BLaER1 treated with 17β-estradiol and CSF1 and Interleukin-3, amounts not matched to agents 10 nM and 100 nM (cell line): ENCODE results near the gene PKP2.
"Not testable (repeated sequence)": the region's sequence is repeated elsewhere in the genome, so short reads cannot be mapped to it uniquely, and the experiment has no call there.

Source experiments
- H3K27ac ChIP-seq, 11 experiments: shearing (Covaris generic); formaldehyde crosslinking; 2 replicates each; pipeline ENCODE4 v1.8.1; 2022
- H3K27me3 ChIP-seq, 11 experiments: shearing (Covaris generic); formaldehyde crosslinking; 2 replicates each; pipeline ENCODE4 v1.8.1; 2022
- H3K36me3 ChIP-seq, 11 experiments: shearing (Covaris generic); formaldehyde crosslinking; 2 replicates each; pipeline ENCODE4 v1.8.1; 2022
- H3K4me1 ChIP-seq, 10 experiments: shearing (Covaris generic); formaldehyde crosslinking; 2 replicates each; pipeline ENCODE4 v1.8.1; 2022
- H3K4me2 ChIP-seq, 11 experiments: shearing (Covaris generic); formaldehyde crosslinking; 2 replicates each; pipeline ENCODE4 v1.8.1; 2022
- H3K4me3 ChIP-seq, 10 experiments: shearing (Covaris generic); formaldehyde crosslinking; 2 replicates each; pipeline ENCODE4 v1.8.1; 2022
- H3K9ac ChIP-seq, 11 experiments: shearing (Covaris generic); formaldehyde crosslinking; 2 replicates each; pipeline ENCODE4 v1.8.1; 2022
- H3K9me3 ChIP-seq, 11 experiments: shearing (Covaris generic); formaldehyde crosslinking; replicated peaks in 1 of 11; 2 replicates each; pipeline ENCODE4 v1.8.1; 2022
- H4K20me1 ChIP-seq, 11 experiments: shearing (Covaris generic); formaldehyde crosslinking; 2 replicates each; pipeline ENCODE4 v1.8.1; 2022
- Cebpa-rat ChIP-seq, 11 experiments: shearing (Covaris generic); IDR thresholded peaks; 2 replicates each; pipeline ENCODE4 v1.8.1; 2022

The PKP2 gene

DNA sequence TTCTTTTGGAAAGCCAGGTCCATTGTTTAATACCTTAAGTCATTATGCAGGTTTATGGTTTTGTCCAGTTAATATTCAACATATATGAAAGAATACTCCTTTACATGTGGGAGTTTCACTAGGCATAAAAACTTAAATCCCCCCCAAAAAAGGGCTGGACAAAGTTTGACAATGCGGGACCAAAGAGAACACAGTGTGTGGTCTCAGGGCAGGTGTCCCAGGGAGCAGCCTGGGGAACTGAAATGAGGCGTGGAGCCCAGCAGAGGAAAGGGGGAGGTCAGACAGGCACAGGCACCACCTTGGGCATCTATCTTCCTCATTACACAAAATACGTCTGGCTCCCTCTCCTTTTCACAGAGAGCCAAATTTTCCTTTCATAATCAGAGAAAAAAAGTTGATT, 22.5 kb downstream of the PKP2 start:
- TF ChIP-seq Cebpa-rat (IDR thresholded peaks at IDR 0.05) = no peak
- no peaks in the 10 kb centered on the region for H3K27me3 ChIP-seq
- H3K27ac ChIP-seq = no peak overlapping the region
- no peak overlapping the region for H3K4me2 ChIP-seq
- H3K9ac ChIP-seq = no peak overlapping the region
- H3K4me1 ChIP-seq = no peaks in the 10 kb centered on the region
- no peaks in the 10 kb centered on the region; a peak in 1 of 22 replicates for H4K20me1 ChIP-seq
- H3K9me3 ChIP-seq = no peaks in the 10 kb centered on the region
- no peaks in the 10 kb centered on the region for H3K36me3 ChIP-seq
- no peak overlapping the region for H3K4me3 ChIP-seq

DNA sequence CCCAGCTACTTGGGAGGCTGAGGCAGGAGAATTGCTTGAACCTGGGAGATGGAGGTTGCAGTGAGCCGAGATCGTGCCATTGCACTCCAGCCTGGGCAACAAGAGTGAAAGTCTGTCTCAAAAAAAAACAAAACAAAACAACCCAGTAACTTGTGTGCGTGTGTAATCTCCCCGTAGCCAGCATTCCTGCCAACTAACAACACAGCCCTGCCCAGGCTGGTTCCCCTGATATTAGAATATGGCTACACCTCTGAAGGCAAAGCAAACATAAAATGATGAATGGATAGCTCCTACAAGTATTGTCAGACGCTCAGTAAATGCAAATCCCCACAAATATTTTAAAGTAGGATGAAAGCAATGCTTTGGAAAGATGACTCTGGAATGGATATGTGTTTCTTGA, 24.2 kb downstream of the PKP2 start:
- not testable (repeated sequence) for H3K9ac ChIP-seq, H3K27ac ChIP-seq, H3K4me2 ChIP-seq, H3K4me1 ChIP-seq, H3K4me3 ChIP-seq, H3K27me3 ChIP-seq, H3K9me3 ChIP-seq, H3K36me3 ChIP-seq, H4K20me1 ChIP-seq

DNA sequence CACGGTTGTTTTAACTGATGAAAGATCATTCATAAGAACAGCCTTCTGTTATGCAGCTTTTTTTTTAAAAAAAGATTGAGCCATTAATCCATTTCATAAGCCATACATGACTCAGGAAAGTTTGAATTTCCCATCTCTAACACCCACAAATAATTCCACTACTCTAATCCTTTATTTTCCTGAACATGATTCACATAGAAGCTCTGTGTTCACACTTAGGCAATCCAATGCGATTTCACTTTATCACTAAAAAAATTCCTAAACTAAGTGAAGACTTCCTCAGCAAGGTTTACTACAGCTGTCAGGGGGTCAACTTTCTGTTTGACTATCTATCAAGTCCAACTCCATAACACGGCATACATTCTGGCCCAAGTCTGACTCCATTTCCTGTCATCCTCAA, 25.9 kb downstream of the PKP2 start:
- H4K20me1 ChIP-seq = no peaks in the 10 kb centered on the region
- H3K27me3 ChIP-seq = no peaks in the 10 kb centered on the region
- TF ChIP-seq Cebpa-rat (IDR thresholded peaks at IDR 0.05) = no peak
- no peaks in the 10 kb centered on the region for H3K9me3 ChIP-seq
- H3K27ac ChIP-seq = no peak overlapping the region
- no peaks in the 10 kb centered on the region for H3K36me3 ChIP-seq
- no peaks in the 10 kb centered on the region for H3K4me1 ChIP-seq
- H3K9ac ChIP-seq = no peak overlapping the region
- H3K4me3 ChIP-seq = no peak overlapping the region
- H3K4me2 ChIP-seq = no peak overlapping the region

DNA sequence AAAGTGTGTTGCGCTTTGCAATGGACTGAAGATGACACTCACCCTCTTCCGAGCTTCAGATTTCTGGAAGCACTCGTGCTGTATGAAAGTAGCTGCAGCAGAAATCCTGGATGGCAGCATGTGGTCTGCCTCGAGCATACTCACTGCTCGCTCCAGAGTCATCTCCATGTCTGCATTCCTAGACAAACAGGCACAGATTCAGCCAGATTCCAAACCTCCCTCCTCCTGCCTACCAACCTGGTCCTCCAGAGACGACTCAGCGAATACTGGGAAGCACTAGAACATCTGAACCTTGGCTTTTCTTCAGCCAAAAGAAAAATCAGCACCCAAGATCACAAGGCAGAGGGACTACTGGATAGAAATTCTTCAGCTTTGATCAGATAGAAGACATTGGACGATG, 27.7 kb downstream of the PKP2 start:
- no peak overlapping the region for H3K4me3 ChIP-seq
- H3K27ac ChIP-seq = no peak overlapping the region
- no peaks in the 10 kb centered on the region for H3K36me3 ChIP-seq
- no peaks in the 10 kb centered on the region for H3K9me3 ChIP-seq
- TF ChIP-seq Cebpa-rat (IDR thresholded peaks at IDR 0.05) = no peak
- no peak overlapping the region for H3K9ac ChIP-seq
- no peaks in the 10 kb centered on the region for H3K27me3 ChIP-seq
- no peak overlapping the region for H3K4me2 ChIP-seq
- H3K4me1 ChIP-seq = no peaks in the 10 kb centered on the region
- H4K20me1 ChIP-seq = no peaks in the 10 kb centered on the region

DNA sequence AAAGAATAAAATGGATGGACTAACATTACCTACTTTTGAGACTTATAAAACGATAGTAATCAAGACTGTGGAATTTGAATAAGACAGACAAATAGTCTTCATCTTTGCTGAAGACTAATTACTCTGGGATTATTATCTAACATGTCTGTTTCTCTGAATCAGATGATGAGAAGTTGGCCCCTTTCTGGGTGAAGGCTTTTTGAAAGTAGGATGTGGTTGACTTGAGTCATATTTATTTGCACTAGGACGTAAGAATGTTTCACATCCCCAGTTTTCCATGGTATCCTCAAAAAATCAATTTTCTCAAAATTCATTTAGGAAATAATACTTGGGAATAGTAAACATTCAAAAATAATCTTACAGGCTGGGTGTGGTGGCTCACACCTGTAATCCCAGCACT, 31.8 kb downstream of the PKP2 start:
- TF ChIP-seq Cebpa-rat (IDR thresholded peaks at IDR 0.05) = no peak
- Histone ChIP-seq H3K27ac (no peak overlapping the region), H3K27me3 (no peaks in the 10 kb centered on the region), H3K9ac (no peak overlapping the region), H3K4me1 (no peaks in the 10 kb centered on the region), H3K4me2 (no peak overlapping the region), H3K4me3 (no peak overlapping the region), H4K20me1 (no peaks in the 10 kb centered on the region), H3K36me3 (no peaks in the 10 kb centered on the region), H3K9me3 (no peaks in the 10 kb centered on the region)

DNA sequence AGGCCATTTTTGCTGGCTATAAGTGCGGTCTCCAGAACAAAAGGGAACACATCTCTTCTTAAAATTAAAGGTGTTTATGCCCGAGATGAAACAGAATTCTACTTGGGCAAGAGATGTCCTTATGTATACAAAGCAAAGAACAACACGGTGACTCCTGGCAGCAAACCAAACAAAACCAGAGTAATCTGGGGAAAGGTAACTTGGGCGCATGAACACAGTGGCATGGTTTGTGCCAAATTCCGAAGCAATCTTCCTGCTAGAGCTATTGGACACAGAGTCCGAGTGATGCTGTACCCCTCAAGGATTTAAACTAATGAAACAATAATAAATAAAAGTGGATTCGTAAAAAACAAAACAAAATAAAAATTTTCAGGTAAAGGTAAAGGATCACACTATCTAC, 33.4 kb downstream of the PKP2 start:
- Histone ChIP-seq H3K27ac (no peak overlapping the region), H3K9ac (no peak overlapping the region), H3K4me3 (no peak overlapping the region), H3K4me2 (no peak overlapping the region), H3K9me3 (no peaks in the 10 kb centered on the region), H3K27me3 (no peaks in the 10 kb centered on the region), H3K4me1 (no peaks in the 10 kb centered on the region), H3K36me3 (no peaks in the 10 kb centered on the region), H4K20me1 (no peaks in the 10 kb centered on the region)
- no peak for TF ChIP-seq Cebpa-rat (IDR thresholded peaks at IDR 0.05)

DNA sequence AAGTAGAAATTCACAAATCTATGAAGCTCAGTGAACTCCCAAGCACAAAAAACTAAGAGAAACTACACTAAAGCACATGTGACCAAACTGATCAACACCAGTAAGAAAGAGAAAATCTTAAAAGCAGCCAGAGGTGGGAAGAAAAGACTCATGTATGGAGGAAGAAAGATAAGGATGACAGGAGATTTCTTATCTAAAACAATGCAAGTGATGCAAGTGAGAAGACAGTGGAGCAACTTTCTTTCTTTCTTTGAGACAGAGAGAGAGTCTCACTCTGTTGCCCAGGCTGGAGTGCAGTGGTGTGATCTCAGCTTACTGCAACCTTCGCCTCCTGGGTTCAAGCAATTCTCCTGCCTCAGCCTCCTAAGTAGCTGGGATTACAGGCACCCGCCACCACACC, 34.9 kb downstream of the PKP2 start:
- not testable (repeated sequence) for H3K36me3 ChIP-seq, H3K27ac ChIP-seq, H4K20me1 ChIP-seq, H3K4me1 ChIP-seq, H3K27me3 ChIP-seq, H3K9ac ChIP-seq, H3K4me3 ChIP-seq, H3K4me2 ChIP-seq, H3K9me3 ChIP-seq

DNA sequence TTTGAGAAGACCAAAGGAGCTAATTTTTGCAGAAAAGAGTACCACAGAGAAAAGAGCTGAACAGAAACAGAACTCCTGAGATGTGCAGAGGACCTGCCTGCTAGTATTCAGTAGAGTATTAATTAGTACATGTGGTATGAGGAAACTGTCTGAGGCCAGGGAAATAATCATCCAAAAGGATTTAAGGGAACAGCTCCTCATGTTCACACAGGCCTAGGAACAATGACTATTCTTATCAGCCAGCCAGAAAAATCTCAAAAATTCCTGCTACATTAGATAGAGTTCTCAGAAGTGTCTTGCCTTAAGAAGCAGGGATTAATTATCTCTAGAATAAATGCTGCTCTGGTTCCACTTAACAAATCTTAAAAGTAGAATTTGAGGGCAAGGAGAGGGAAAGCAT, 36.4 kb downstream of the PKP2 start:
- no peak overlapping the region for H3K9ac ChIP-seq
- no peak overlapping the region for H3K4me3 ChIP-seq
- no peaks in the 10 kb centered on the region for H3K4me1 ChIP-seq
- H3K27me3 ChIP-seq = no peaks in the 10 kb centered on the region
- H4K20me1 ChIP-seq = no peaks in the 10 kb centered on the region
- H3K27ac ChIP-seq = no peak overlapping the region
- H3K36me3 ChIP-seq = no peaks in the 10 kb centered on the region
- H3K4me2 ChIP-seq = no peak overlapping the region
- TF ChIP-seq Cebpa-rat (IDR thresholded peaks at IDR 0.05) = no peak
- no peaks in the 10 kb centered on the region for H3K9me3 ChIP-seq

DNA sequence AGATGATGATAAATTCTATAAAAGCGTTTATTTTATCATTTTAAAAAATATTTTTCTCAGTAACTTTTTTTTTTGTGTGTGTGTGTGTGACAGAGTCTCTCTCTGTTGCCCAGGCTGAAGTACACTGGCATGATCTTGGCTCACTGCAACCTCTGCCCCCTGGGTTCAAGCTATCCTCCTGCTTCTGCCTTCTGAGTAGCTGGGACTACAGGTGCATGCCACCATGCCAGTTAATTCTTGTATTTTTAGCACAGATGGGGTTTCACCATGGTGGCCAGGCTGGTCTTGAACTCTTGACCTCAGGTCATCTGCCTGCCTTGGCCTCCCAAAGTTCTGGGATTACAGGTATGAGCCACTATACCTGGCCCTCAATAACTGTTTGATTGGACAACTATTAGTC, 37.2 kb downstream of the PKP2 start:
- Histone ChIP-seq H4K20me1 (no peaks in the 10 kb centered on the region), H3K36me3 (no peaks in the 10 kb centered on the region), H3K9ac (no peak overlapping the region), H3K4me3 (no peak overlapping the region), H3K4me2 (no peak overlapping the region), H3K4me1 (no peaks in the 10 kb centered on the region), H3K9me3 (no peaks in the 10 kb centered on the region), H3K27ac (no peak overlapping the region), H3K27me3 (no peaks in the 10 kb centered on the region)
- no peak for TF ChIP-seq Cebpa-rat (IDR thresholded peaks at IDR 0.05)

DNA sequence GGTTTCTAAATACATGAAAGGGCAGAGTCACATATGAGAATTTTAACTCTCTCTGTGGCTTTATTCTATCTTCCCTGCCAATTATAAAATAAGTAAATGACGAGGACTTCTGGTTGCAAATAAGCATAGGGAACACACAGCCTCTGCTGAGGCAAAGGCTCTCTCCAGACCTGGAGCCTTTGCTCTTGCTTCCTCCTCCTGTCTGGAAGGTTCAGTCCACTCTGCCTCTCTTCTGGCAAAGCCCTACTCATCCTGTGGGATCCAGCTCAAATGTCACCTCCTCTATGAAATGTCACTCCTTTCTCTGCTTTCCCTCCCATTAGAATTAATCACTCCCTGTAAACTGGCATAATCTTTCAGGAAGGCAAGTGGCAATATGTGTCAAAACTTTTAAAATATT, 41.9 kb downstream of the PKP2 start:
- no peak for TF ChIP-seq Cebpa-rat (IDR thresholded peaks at IDR 0.05)
- no peaks in the 10 kb centered on the region for H3K36me3 ChIP-seq
- no peaks in the 10 kb centered on the region for H4K20me1 ChIP-seq
- H3K27me3 ChIP-seq = no peaks in the 10 kb centered on the region
- no peak overlapping the region for H3K4me3 ChIP-seq
- no peaks in the 10 kb centered on the region for H3K4me1 ChIP-seq
- H3K27ac ChIP-seq = no peak overlapping the region
- H3K9ac ChIP-seq = no peak overlapping the region
- no peaks in the 10 kb centered on the region for H3K9me3 ChIP-seq
- H3K4me2 ChIP-seq = no peak overlapping the region

DNA sequence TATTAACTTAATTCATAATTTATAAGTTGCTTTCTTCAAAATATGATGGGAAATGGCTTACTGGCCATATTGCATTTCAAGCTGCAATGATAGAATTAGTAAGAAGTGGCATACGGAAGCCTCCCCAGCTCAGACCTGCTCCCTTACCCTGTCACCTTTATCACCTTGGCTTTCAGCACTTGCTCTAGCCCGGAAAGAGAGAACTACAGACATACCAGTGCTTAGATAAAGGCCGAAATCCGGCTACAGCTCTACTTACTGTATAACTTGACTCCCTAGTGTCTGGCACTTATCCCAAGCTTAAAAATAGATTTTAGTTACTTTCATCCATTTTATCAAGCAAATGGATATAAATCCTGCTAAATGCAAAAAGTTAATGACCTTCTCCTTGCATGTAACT, 42.5 kb downstream of the PKP2 start:
- Histone ChIP-seq H3K4me2 (no peak overlapping the region), H3K36me3 (no peaks in the 10 kb centered on the region), H3K4me1 (no peaks in the 10 kb centered on the region), H3K27ac (no peak overlapping the region), H3K9me3 (no peaks in the 10 kb centered on the region), H4K20me1 (no peaks in the 10 kb centered on the region), H3K4me3 (no peak overlapping the region), H3K27me3 (no peaks in the 10 kb centered on the region), H3K9ac (no peak overlapping the region)
- TF ChIP-seq Cebpa-rat (IDR thresholded peaks at IDR 0.05) = no peak
